Measurements from ENCODE around the gene FAM98A.

DNA sequence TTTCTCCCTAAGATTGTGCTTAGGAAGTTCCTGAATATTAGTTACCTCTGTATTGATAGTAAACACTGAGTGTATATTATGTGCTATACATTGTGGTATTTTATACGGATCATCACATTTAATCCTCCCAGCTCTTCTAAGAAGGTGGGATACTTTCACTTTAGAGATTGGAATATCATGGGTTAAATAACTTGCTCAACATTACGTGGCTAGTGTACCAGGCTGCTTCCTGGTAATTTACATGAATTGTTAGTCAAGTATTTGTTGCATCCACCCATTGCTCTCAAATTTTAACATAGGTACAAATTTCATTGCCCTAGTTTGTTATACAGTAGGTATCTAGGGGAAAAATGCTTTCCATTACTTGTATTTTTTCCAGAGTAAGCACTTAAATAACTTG lies 21.4 kb downstream of the FAM98A start:
- TF ChIP-seq EZH2phosphoT487 (IDR thresholded peaks at IDR 0.05; ENCODE audit: borderline replicate concordance, low read length) (no peak), EZH2 (IDR thresholded peaks at IDR 0.05; ENCODE audit: low read length, unreplicated experiment) (no peak)
- TF ChIP-seq, protein P1, sequence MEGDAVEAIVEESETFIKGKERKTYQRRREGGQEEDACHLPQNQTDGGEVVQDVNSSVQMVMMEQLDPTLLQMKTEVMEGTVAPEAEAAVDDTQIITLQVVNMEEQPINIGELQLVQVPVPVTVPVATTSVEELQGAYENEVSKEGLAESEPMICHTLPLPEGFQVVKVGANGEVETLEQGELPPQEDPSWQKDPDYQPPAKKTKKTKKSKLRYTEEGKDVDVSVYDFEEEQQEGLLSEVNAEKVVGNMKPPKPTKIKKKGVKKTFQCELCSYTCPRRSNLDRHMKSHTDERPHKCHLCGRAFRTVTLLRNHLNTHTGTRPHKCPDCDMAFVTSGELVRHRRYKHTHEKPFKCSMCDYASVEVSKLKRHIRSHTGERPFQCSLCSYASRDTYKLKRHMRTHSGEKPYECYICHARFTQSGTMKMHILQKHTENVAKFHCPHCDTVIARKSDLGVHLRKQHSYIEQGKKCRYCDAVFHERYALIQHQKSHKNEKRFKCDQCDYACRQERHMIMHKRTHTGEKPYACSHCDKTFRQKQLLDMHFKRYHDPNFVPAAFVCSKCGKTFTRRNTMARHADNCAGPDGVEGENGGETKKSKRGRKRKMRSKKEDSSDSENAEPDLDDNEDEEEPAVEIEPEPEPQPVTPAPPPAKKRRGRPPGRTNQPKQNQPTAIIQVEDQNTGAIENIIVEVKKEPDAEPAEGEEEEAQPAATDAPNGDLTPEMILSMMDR (conservative IDR thresholded peaks at IDR 0.05; ENCODE audit: low read depth, low read length): no peak
